Endodermal cell (in vitro differentiated cells): ENCODE results near the gene RAPGEF4. TPM values are rescaled to one million over a fixed set of nuclear protein-coding genes. Genes with fewer than 3 reads are reported as not detected.

Experiments used
- DNase-seq: peaks from one replicate; pipeline ENCODE4 v3.0.0-alpha.2; 2017
- H3K27ac ChIP-seq: 2 replicates; pipeline ENCODE4 v1.5.1; 2013; ENCODE audit warnings: mild to moderate bottlenecking, low read depth, low read length, moderate library complexity
- H3K27me3 ChIP-seq: 2 replicates; pipeline ENCODE4 v1.6.1; 2013; ENCODE audit warnings: mild to moderate bottlenecking, low read length, moderate library complexity; ENCODE audit not compliant: insufficient read depth, control insufficient read depth, poor library complexity, severe bottlenecking
- H3K36me3 ChIP-seq: 2 replicates; pipeline ENCODE4 v1.7.0; 2013; ENCODE audit warnings: mild to moderate bottlenecking, low read length, moderate library complexity; ENCODE audit not compliant: control insufficient read depth, insufficient read depth
- H3K4me1 ChIP-seq: one replicate; pipeline ENCODE4 v1.7.0; 2013; ENCODE audit warnings: low read length; ENCODE audit not compliant: control insufficient read depth, insufficient read depth
- H3K4me3 ChIP-seq: 2 replicates; pipeline ENCODE4 v1.5.1; 2013; ENCODE audit warnings: mild to moderate bottlenecking, low read length, moderate library complexity
- H3K9ac ChIP-seq: 2 replicates; pipeline ENCODE4 v1.6.1; 2013; ENCODE audit warnings: mild to moderate bottlenecking, low read length, moderate library complexity; ENCODE audit not compliant: poor library complexity, severe bottlenecking; ENCODE audit errors: extremely low read depth
- H3K9me3 ChIP-seq: 2 replicates; pipeline ENCODE4 v1.6.1; 2013; ENCODE audit warnings: mild to moderate bottlenecking, low read length, moderate library complexity; ENCODE audit not compliant: control insufficient read depth
- H3K27ac Mint-ChIP-seq: 2 replicates; pipeline ENCODE4 v1.8.0; 2020; ENCODE audit warnings: mixed read lengths
- H3K27me3 Mint-ChIP-seq: 2 replicates; pipeline ENCODE4 v1.8.0; 2021; ENCODE audit warnings: mild to moderate bottlenecking, mixed read lengths; ENCODE audit not compliant: insufficient read depth
- H3K36me3 Mint-ChIP-seq: 2 replicates; pipeline ENCODE4 v1.8.0; 2020; ENCODE audit warnings: low read depth, mixed read lengths
- H3K4me1 Mint-ChIP-seq: 2 replicates; pipeline ENCODE4 v1.8.0; 2020; ENCODE audit warnings: mixed read lengths
- H3K4me3 Mint-ChIP-seq: 2 replicates; pipeline ENCODE4 v1.8.0; 2020; ENCODE audit warnings: mild to moderate bottlenecking, moderate library complexity, mixed read lengths
- H3K9me3 Mint-ChIP-seq: 2 replicates; pipeline ENCODE4 v1.8.0; 2020; ENCODE audit warnings: mild to moderate bottlenecking, mixed read lengths
- CTCF ChIP-seq: fragments of 200-600 bp; sonication (generic); conservative IDR thresholded peaks from 2 replicates; pipeline ENCODE4 v1.5.0; 2021; ENCODE audit warnings: antibody characterized with exemption, mild to moderate bottlenecking
- WGBS, 2 experiments: methylation state at CpG; one replicate each; pipeline versions ENCODE4 v1.1.5 to v1.1.7; 2013; ENCODE audit warnings: missing lambda C conversion rate in 2 of 2, mixed read lengths in 1 of 2; ENCODE audit not compliant: insufficient coverage in 1 of 2, insufficient read length in 1 of 2; 5-methylcytosine and 5-hydroxymethylcytosine counted together
- total RNA-seq, 2 donors: library from RNA; stranded (reverse); fragmentation: NEBNext Ultra II Directional in 1 of 2; extraction: Animal tissue kit (Norgen Biotek cat#: 25700) in 1 of 2; gene quantifications; 2 replicates in 1 of 2; 3 replicates in 1 of 2; pipeline ENCODE4 v1.2.1, GENCODE V29; 2021

RAPGEF4 gene
- total RNA-seq, 2 donors from 2014 or later, result 0.77 to 0.88 TPM

DNA sequence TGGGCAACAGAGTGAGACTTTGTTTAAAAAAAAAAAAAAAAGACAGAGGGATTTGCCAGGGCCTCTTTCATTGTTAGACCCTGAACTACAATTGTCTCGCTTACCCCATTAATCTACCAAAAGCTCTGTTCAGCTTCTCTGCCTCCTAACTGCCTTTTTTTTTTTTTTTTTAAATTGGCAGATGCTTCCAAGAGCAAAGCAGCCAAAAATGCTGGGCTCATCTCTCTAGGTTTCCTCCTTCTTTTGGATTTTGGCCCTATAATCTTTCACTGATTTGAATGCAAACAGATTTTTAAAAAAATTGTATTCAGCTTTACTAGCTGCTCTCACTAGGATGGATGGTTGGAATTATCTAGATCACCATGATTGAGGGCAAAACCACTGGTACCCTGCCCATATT is 33.2 kb upstream of the RAPGEF4 start:
- no peak for TF ChIP-seq CTCF
- DNase-seq, result no peak
- H3K27me3 ChIP-seq, result no peaks in the 10 kb centered on the region
- no peaks in the 10 kb centered on the region for H3K4me1 ChIP-seq
- H3K9ac ChIP-seq, result no peak overlapping the region
- no peaks in the 10 kb centered on the region for H3K27me3 Mint-ChIP-seq
- H3K36me3 ChIP-seq, result no peaks in the 10 kb centered on the region
- no peak overlapping the region for H3K27ac Mint-ChIP-seq
- no peaks in the 10 kb centered on the region for H3K36me3 Mint-ChIP-seq
- no peak overlapping the region for H3K4me3 ChIP-seq
- 83 to 96% methylated on average over 1 of the region's 1 CpG for WGBS, 2 experiments
- no peaks in the 10 kb centered on the region for H3K4me1 Mint-ChIP-seq
- no peak overlapping the region for H3K4me3 Mint-ChIP-seq
- H3K27ac ChIP-seq, result no peak overlapping the region
- H3K9me3 ChIP-seq, result no peaks in the 10 kb centered on the region
- peaks cover 18% of the 10 kb centered on the region for H3K9me3 Mint-ChIP-seq

DNA sequence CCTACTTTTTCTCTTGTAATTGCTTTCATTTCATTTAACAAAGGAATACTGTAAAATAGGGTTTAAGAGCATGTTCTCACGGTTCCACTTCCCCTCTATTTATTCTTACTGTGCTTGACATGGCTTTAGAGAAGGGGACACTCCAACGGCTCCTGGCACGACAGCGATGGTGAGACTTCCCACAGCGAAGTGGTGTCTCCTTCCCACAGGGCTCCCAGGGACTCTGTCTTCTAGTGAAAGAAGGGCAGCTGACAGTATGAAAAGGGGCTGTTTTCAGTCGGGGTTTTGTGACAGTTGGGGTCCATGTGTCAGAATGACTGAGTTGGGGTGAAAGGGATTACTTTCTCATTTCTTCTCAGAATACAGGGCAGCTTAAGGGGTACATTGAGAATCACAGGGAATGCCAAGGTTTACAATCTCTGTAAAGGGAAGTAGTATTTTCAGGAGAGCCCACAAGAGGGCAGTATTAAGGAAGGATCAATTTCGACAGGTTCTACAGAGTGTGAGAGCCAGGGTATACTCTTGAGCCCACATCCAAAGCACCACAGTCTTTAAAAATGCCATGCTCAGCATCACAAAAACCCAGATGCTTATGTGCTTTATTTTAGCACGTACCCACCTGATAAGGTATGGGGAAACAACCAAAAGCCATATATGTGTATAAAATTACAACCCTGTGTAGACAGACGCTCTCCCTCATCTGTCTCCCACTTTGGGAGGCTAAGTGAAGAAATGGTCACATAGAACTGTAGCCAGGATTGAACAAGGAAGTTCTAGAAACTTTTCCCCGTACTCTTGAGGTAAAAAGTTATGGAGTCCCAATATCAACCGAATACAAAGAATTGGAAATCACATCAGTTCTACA is 31.3 kb upstream of the RAPGEF4 start:
- H3K27ac Mint-ChIP-seq, result no peak overlapping the region
- Histone ChIP-seq H3K4me3 (no peak overlapping the region), H3K27me3 (no peaks in the 10 kb centered on the region), H3K27ac (no peak overlapping the region), H3K9me3 (no peaks in the 10 kb centered on the region), H3K36me3 (no peaks in the 10 kb centered on the region), H3K4me1 (no peaks in the 10 kb centered on the region), H3K9ac (no peak overlapping the region)
- 77 to 94% methylated on average over 6 to 11 of the region's 11 CpGs for WGBS, 2 experiments
- TF ChIP-seq CTCF, result peak; percentile 77
- H3K4me1 Mint-ChIP-seq, result no peaks in the 10 kb centered on the region
- H3K9me3 Mint-ChIP-seq, result peaks cover 18% of the 10 kb centered on the region
- no peaks in the 10 kb centered on the region for H3K36me3 Mint-ChIP-seq
- DNase-seq, result peak; percentile 51
- no peaks in the 10 kb centered on the region for H3K27me3 Mint-ChIP-seq
- H3K4me3 Mint-ChIP-seq, result no peak overlapping the region

DNA sequence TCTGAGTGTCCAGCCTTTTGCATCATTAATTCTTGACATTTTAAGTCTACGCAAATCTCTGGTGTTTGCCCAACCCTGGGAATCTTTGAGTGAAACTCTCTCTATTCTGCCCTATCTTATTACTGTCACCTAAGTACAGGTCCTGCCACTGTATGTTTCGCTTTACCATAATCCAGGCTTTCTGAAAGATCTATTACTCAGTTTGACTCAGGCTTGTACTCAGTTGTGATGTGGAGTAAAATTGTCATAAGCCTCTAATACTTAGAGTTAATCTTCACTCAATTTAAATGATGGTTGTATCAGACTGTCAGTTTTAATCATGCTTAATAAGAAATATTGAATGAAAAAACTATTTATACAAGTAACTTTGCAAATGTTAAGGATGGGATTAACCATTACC is 30.3 kb upstream of the RAPGEF4 start:
- H3K4me1 Mint-ChIP-seq, result no peaks in the 10 kb centered on the region
- H3K4me3 Mint-ChIP-seq, result no peak overlapping the region
- Histone ChIP-seq H3K9ac (no peak overlapping the region), H3K4me3 (no peak overlapping the region), H3K27me3 (no peaks in the 10 kb centered on the region), H3K36me3 (no peaks in the 10 kb centered on the region), H3K9me3 (no peaks in the 10 kb centered on the region), H3K27ac (no peak overlapping the region), H3K4me1 (no peaks in the 10 kb centered on the region)
- WGBS, 2 experiments, result 0 to 47% methylated on average over 1 to 2 of the region's 2 CpGs
- H3K36me3 Mint-ChIP-seq, result no peaks in the 10 kb centered on the region
- DNase-seq, result no peak
- no peaks in the 10 kb centered on the region for H3K27me3 Mint-ChIP-seq
- H3K27ac Mint-ChIP-seq, result no peak overlapping the region
- TF ChIP-seq CTCF, result no peak
- peaks cover 12% of the 10 kb centered on the region for H3K9me3 Mint-ChIP-seq
